HG02840 (cell line): Measurements from ENCODE around the gene ATP8A1.
"Not testable (repeated sequence)": the region's sequence is repeated elsewhere in the genome, so short reads cannot be mapped to it uniquely, and the experiment has no call there.

Source experiments
- ATAC-seq: cut with Tn5 transposase; IDR thresholded peaks from one replicate; pipeline ENCODE4 v1.9.1; 2021; ENCODE audit warnings: mild to moderate bottlenecking, moderate library complexity, moderate number of reproducible peaks; ENCODE audit not compliant: unreplicated experiment, low FRiP score

The ATP8A1 gene

GRCh38 chr4:42652529-42653231 lies 4.2 kb downstream of the ATP8A1 start:
- not testable (repeated sequence) for ATAC-seq

GRCh38 chr4:42649870-42650269 lies 7.0 kb downstream of the ATP8A1 start:
- no peak for ATAC-seq

- ATAC-seq = no peak
These were observed 9.8 kb downstream of the ATP8A1 start for GRCh38 chr4:42646999-42647541.

GRCh38 chr4:42646013-42646784 lies 10.7 kb downstream of the ATP8A1 start:
- ATAC-seq = no peak

- no peak for ATAC-seq
These were observed 12.0 kb downstream of the ATP8A1 start for GRCh38 chr4:42644897-42645296.

- ATAC-seq = peak; percentile 57
These were observed 13.2 kb downstream of the ATP8A1 start for GRCh38 chr4:42643685-42644084.

GRCh38 chr4:42642845-42643615 lies 13.9 kb downstream of the ATP8A1 start:
- ATAC-seq = no peak

GRCh38 chr4:42642101-42642797 lies 14.7 kb downstream of the ATP8A1 start:
- no peak for ATAC-seq

- no peak for ATAC-seq
These were observed 15.2 kb downstream of the ATP8A1 start for GRCh38 chr4:42641656-42642055.

- no peak for ATAC-seq
These were observed 15.7 kb downstream of the ATP8A1 start for GRCh38 chr4:42641161-42641560.

- no peak for ATAC-seq
These were observed 16.3 kb downstream of the ATP8A1 start for GRCh38 chr4:42640613-42641012.

- ATAC-seq = peak; percentile 72
These were observed 17.9 kb downstream of the ATP8A1 start for GRCh38 chr4:42638993-42639392.

- ATAC-seq = no peak
These were observed 18.6 kb downstream of the ATP8A1 start for GRCh38 chr4:42638321-42638720.

- ATAC-seq = no peak
These were observed 19.0 kb downstream of the ATP8A1 start for GRCh38 chr4:42637867-42638266.

GRCh38 chr4:42637104-42637503 lies 19.8 kb downstream of the ATP8A1 start:
- ATAC-seq = no peak

GRCh38 chr4:42636645-42636949 lies 20.3 kb downstream of the ATP8A1 start:
- no peak for ATAC-seq

- ATAC-seq = peak; percentile 56
These were observed 23.1 kb downstream of the ATP8A1 start for GRCh38 chr4:42633605-42634388.

GRCh38 chr4:42632653-42633382 lies 24.1 kb downstream of the ATP8A1 start:
- no peak for ATAC-seq

GRCh38 chr4:42630908-42631307 lies 26.0 kb downstream of the ATP8A1 start:
- ATAC-seq = no peak
